ENCODE measurements around the gene MTCH2.

MTCH2 gene

DNA sequence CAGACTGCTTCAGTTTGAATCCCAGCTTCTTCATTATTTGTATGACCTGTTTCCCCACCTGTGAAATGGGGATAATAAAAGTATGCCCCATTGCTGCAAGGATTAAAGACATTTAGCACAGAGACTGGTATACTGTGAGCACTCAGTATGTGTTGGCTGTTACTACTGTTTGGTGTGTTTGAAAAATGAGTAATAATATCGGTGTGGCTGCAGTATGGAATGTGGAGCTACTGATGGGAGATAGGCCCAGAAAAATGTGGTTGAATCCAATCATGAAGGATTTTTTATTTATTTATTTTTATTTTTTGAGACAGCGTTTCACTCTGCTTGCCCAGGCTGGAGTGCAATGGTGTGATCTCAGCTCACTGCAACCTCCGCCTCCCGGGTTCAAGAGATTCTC lies 39.1 kb downstream of the MTCH2 start:
- Histone ChIP-seq H3K36me3 (ENCODE audit: insufficient read depth, low read length) (no peaks in the 10 kb centered on the region), H3K79me2 (ENCODE audit: insufficient read depth, low read length) (no peaks in the 10 kb centered on the region), H4K20me1 (ENCODE audit: insufficient read depth, low read length, poor library complexity, severe bottlenecking) (no peaks in the 10 kb centered on the region), H3K9me3 (ENCODE audit: insufficient read depth, low read depth, low read length) (no peaks in the 10 kb centered on the region), H3K4me1 (ENCODE audit: insufficient read depth, low read length, poor library complexity, severe bottlenecking) (peaks cover 34% of the 10 kb centered on the region), H3K9ac (ENCODE audit: low read depth, low read length, poor library complexity, severe bottlenecking) (no peak overlapping the region), H3K4me3 (ENCODE audit: low read length, poor library complexity, severe bottlenecking) (no peak overlapping the region), H3K27me3 (ENCODE audit: insufficient read depth, low read length, poor library complexity, severe bottlenecking) (no peaks in the 10 kb centered on the region), H3K4me2 (ENCODE audit: low read depth, low read length, poor library complexity, severe bottlenecking) (no peak overlapping the region), H3K9me2 (replicated peaks; ENCODE audit: low read depth, low read length) (no peaks in the 10 kb centered on the region), H3F3A (ENCODE audit: low read depth) (no peaks in the 10 kb centered on the region), H2AFZ (ENCODE audit: low read length) (no peak overlapping the region)
- TF ChIP-seq, protein P1, sequence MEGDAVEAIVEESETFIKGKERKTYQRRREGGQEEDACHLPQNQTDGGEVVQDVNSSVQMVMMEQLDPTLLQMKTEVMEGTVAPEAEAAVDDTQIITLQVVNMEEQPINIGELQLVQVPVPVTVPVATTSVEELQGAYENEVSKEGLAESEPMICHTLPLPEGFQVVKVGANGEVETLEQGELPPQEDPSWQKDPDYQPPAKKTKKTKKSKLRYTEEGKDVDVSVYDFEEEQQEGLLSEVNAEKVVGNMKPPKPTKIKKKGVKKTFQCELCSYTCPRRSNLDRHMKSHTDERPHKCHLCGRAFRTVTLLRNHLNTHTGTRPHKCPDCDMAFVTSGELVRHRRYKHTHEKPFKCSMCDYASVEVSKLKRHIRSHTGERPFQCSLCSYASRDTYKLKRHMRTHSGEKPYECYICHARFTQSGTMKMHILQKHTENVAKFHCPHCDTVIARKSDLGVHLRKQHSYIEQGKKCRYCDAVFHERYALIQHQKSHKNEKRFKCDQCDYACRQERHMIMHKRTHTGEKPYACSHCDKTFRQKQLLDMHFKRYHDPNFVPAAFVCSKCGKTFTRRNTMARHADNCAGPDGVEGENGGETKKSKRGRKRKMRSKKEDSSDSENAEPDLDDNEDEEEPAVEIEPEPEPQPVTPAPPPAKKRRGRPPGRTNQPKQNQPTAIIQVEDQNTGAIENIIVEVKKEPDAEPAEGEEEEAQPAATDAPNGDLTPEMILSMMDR (conservative IDR thresholded peaks at IDR 0.05; ENCODE audit: low read length) = no peak

DNA sequence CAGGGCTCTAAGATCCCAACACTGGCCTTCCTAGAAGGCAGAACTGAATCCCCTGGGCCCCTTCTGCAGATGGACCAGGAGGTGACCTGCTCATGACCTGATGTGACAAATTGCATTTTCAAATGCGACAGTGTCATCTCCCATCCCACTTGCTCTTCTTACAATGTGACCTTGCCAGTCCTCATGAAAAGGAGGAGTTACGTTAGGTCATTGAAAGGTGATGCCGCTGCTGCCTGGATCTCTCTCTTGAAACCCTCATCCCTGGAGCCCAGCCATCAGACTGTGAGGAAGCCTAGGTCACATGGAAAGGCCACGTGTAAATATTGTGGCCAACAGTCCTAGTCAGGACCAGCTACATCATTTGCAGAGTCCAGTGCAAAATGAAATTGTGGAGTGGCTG lies 42.5 kb downstream of the MTCH2 start:
- Histone ChIP-seq H3K9me3 (ENCODE audit: insufficient read depth, low read depth, low read length) (no peaks in the 10 kb centered on the region), H3K4me1 (ENCODE audit: insufficient read depth, low read length, poor library complexity, severe bottlenecking) (peaks cover 26% of the 10 kb centered on the region), H3K79me2 (ENCODE audit: insufficient read depth, low read length) (no peaks in the 10 kb centered on the region), H3F3A (ENCODE audit: low read depth) (no peaks in the 10 kb centered on the region; the same call in 1 of the 2 replicates), H3K9ac (ENCODE audit: low read depth, low read length, poor library complexity, severe bottlenecking) (peak overlapping the region; percentile 40), H3K36me3 (ENCODE audit: insufficient read depth, low read length) (no peaks in the 10 kb centered on the region), H2AFZ (ENCODE audit: low read length) (no peak overlapping the region), H3K27me3 (ENCODE audit: insufficient read depth, low read length, poor library complexity, severe bottlenecking) (no peaks in the 10 kb centered on the region), H3K9me2 (replicated peaks; ENCODE audit: low read depth, low read length) (no peaks in the 10 kb centered on the region), H3K4me3 (ENCODE audit: low read length, poor library complexity, severe bottlenecking) (no peak overlapping the region), H4K20me1 (ENCODE audit: insufficient read depth, low read length, poor library complexity, severe bottlenecking) (no peaks in the 10 kb centered on the region), H3K4me2 (ENCODE audit: low read depth, low read length, poor library complexity, severe bottlenecking) (no peak overlapping the region)
- TF ChIP-seq, protein P1 (conservative IDR thresholded peaks at IDR 0.05; ENCODE audit: low read length) = no peak
- no peak for TF ChIP-seq EZH2phosphoT487 (IDR thresholded peaks at IDR 0.05; ENCODE audit: borderline replicate concordance)

DNA sequence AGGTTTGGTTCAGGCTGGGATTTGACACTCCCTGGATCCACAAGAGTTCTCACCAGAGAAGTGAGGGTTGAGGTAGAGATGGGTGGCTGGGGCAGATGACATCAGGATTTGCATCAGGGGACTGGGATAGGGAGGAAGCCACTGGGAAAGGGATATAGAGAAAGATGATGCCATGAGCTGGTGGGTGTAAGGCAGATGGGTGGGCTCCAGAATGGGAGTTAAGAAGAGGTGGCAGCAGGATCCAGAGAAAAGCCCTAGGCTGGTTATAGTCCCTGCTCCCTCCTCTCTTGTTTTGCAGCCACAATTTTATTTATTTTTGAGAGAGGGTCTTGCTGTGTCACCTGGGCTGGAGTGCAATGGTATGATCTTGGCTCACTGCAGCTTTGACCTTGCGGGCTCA lies 46.4 kb downstream of the MTCH2 start:
- Histone ChIP-seq H4K20me1 (ENCODE audit: insufficient read depth, low read length, poor library complexity, severe bottlenecking) (no peaks in the 10 kb centered on the region), H3K9ac (ENCODE audit: low read depth, low read length, poor library complexity, severe bottlenecking) (no peak overlapping the region), H3K27me3 (ENCODE audit: insufficient read depth, low read length, poor library complexity, severe bottlenecking) (no peaks in the 10 kb centered on the region), H3K79me2 (ENCODE audit: insufficient read depth, low read length) (peaks cover 22% of the 10 kb centered on the region), H3K4me3 (ENCODE audit: low read length, poor library complexity, severe bottlenecking) (no peak overlapping the region), H3K4me1 (ENCODE audit: insufficient read depth, low read length, poor library complexity, severe bottlenecking) (peaks cover 56% of the 10 kb centered on the region), H3K36me3 (ENCODE audit: insufficient read depth, low read length) (no peaks in the 10 kb centered on the region), H3K9me2 (replicated peaks; ENCODE audit: low read depth, low read length) (no peaks in the 10 kb centered on the region), H3K4me2 (ENCODE audit: low read depth, low read length, poor library complexity, severe bottlenecking) (no peak overlapping the region), H3K9me3 (ENCODE audit: insufficient read depth, low read depth, low read length) (no peaks in the 10 kb centered on the region), H3F3A (ENCODE audit: low read depth) (peaks cover 8% of the 10 kb centered on the region; the same call in 1 of the 2 replicates), H2AFZ (ENCODE audit: low read length) (no peak overlapping the region)
- TF ChIP-seq, protein P1 (conservative IDR thresholded peaks at IDR 0.05; ENCODE audit: low read length) = no peak
- TF ChIP-seq EZH2phosphoT487 (IDR thresholded peaks at IDR 0.05; ENCODE audit: borderline replicate concordance) = no peak

Measured in Loucy (cell line).